ENCODE data around the gene TUT4. TPM values are rescaled to one million over a fixed set of nuclear protein-coding genes. Genes with fewer than 3 reads are reported as not detected.

Gene TUT4
- total RNA-seq, 6 donors from 2014 or later, result 31.0 to 85.7 (median 55.4) TPM

DNA sequence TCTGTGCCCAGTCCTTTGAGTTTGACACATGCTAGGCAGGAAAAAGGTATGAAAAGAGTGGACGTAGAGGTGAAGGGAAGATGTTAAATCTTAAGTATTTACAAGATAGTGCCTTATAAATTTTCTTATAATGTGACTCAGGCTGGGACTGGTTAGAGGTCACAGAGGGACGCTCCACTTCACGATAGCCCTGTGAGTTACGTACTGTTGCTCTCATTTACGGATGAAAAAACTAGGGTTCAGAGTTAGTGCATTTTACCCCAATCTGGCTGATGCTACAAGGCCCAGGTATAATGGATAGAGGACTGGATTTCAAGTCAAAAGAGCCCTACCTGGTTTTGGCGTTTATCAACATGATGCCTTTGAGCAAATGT is 1.4 kb upstream of the TUT4 start:
- no peak for TF ChIP-seq POLR2AphosphoS5 (IDR thresholded peaks at IDR 0.05)
- no peak for TF ChIP-seq CTCF (IDR thresholded peaks at IDR 0.05)
- TF ChIP-seq POLR2A (IDR thresholded peaks at IDR 0.05), result no peak
- TF ChIP-seq EP300 (IDR thresholded peaks at IDR 0.05), result no peak
- DNase-seq (no peak), ATAC-seq (ENCODE audit: low FRiP score in 2 of 2) (no peak)
- 76 to 80% methylated on average over 6 of the region's 6 CpGs for WGBS, 2 donors
- Histone ChIP-seq H3K27ac (peak overlapping the region in 1 of 4 donors; percentile 95), H3K27me3 (no peaks in the 10 kb centered on the region), H3K9me3 (no peaks in the 10 kb centered on the region), H3K36me3 (no peaks in the 10 kb centered on the region), H3K4me3 (peak overlapping the region in 2 of 4 donors; percentile 84 to 90), H3K4me1 (peaks cover 12 to 23% (median 17%) of the 10 kb centered on the region in 4 donors)

- peak overlapping the region; percentile 85 to 95 (median 92) for H3K27ac ChIP-seq
- ATAC-seq (ENCODE audit: low FRiP score in 2 of 2) (peak; percentile 92 to 96), DNase-seq (peak; percentile 87 to 97)
- peak overlapping the region; percentile 84 to 97 (median 90) for H3K4me3 ChIP-seq
- peak in 1 of 2 donors; percentile 23 for TF ChIP-seq POLR2AphosphoS5 (IDR thresholded peaks at IDR 0.05)
- no peak for TF ChIP-seq EP300 (IDR thresholded peaks at IDR 0.05)
- TF ChIP-seq CTCF (IDR thresholded peaks at IDR 0.05), result peak in 1 of 6 experiments; percentile 10
- peak in 2 of 4 donors; percentile 58 to 63 for TF ChIP-seq POLR2A (IDR thresholded peaks at IDR 0.05)
- no peaks in the 10 kb centered on the region for H3K36me3 ChIP-seq
- WGBS, 2 donors, result 7 to 19% methylated on average over 8 to 35 of the region's 66 CpGs
- no peaks in the 10 kb centered on the region for H3K27me3 ChIP-seq
- H3K9me3 ChIP-seq, result no peaks in the 10 kb centered on the region
- H3K4me1 ChIP-seq, result peaks cover 12 to 23% (median 17%) of the 10 kb centered on the region in 4 donors
Measured at GRCh38 chr1:52553362-52554266, 722 bp upstream of the TUT4 start.

DNA sequence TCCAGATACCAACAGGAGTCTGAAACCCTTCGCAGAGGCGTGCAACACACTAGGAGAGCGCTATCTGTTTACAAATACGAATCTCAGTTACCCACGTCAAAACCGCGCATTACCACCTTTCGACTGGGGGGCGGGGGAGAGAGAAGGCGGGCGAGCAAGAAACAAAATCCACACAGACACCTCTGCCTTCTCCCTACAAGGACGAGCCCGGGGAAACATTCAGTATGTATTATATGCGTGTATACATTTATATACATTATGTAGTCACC is 722 bp downstream of the TUT4 start:
- Histone ChIP-seq H3K4me1 (peaks cover 12 to 23% (median 17%) of the 10 kb centered on the region in 4 donors), H3K27me3 (no peaks in the 10 kb centered on the region), H3K9me3 (no peaks in the 10 kb centered on the region), H3K27ac (peak overlapping the region; percentile 85 to 95 (median 92)), H3K4me3 (peak overlapping the region; percentile 84 to 97 (median 90)), H3K36me3 (no peaks in the 10 kb centered on the region)
- ATAC-seq (ENCODE audit: low FRiP score in 2 of 2) (peak; percentile 24 to 49), DNase-seq (peak in 1 of 2 donors; percentile 49)
- TF ChIP-seq POLR2A (IDR thresholded peaks at IDR 0.05) (no peak), POLR2AphosphoS5 (IDR thresholded peaks at IDR 0.05) (peak in 1 of 2 donors; percentile 5)
- 0 to 1% methylated on average over 14 of the region's 14 CpGs for WGBS, 2 donors

GRCh38 chr1:52551507-52552235 is 1.2 kb downstream of the TUT4 start:
- DNase-seq, result peak in 1 of 2 donors; percentile 22
- H3K27me3 ChIP-seq, result no peaks in the 10 kb centered on the region
- no peaks in the 10 kb centered on the region for H3K36me3 ChIP-seq
- TF ChIP-seq POLR2AphosphoS5 (IDR thresholded peaks at IDR 0.05) (no peak), POLR2A (IDR thresholded peaks at IDR 0.05) (no peak), EP300 (IDR thresholded peaks at IDR 0.05) (no peak), CTCF (IDR thresholded peaks at IDR 0.05) (no peak)
- peak overlapping the region; percentile 84 to 97 (median 90) for H3K4me3 ChIP-seq
- peak overlapping the region; percentile 85 to 95 (median 92) for H3K27ac ChIP-seq
- peaks cover 12 to 23% (median 17%) of the 10 kb centered on the region in 4 donors for H3K4me1 ChIP-seq
- WGBS, 2 donors, result 5 to 9% methylated on average over 20 of the region's 20 CpGs
- no peaks in the 10 kb centered on the region for H3K9me3 ChIP-seq
- ATAC-seq (ENCODE audit: low FRiP score in 2 of 2), result no peak

DNA sequence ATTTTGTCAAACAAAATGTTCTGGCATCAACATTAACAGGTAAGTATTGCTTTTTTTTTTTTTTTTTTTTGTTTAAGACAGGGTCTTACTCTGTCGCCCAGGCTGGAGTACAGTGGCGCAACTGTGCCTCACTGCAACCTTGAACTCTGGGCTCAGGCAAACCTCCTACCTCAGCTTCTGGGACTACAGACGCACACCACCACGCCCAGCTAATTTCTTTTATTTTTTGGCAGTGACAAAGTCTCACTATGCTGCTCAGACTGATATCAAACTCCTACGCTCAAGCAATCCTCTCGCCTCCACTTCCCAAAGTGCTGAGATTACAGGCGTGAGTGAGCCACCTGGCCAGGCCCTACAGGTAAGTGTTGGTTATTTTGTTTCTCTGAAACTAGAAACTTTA is 2.4 kb downstream of the TUT4 start:
- no peak for TF ChIP-seq CTCF (IDR thresholded peaks at IDR 0.05)
- TF ChIP-seq EP300 (IDR thresholded peaks at IDR 0.05), result no peak
- TF ChIP-seq POLR2AphosphoS5 (IDR thresholded peaks at IDR 0.05), result no peak
- no peak for TF ChIP-seq POLR2A (IDR thresholded peaks at IDR 0.05)
- Histone ChIP-seq H3K4me3 (no peak overlapping the region), H3K27me3 (no peaks in the 10 kb centered on the region), H3K4me1 (peaks cover 12 to 23% (median 17%) of the 10 kb centered on the region in 4 donors), H3K9me3 (no peaks in the 10 kb centered on the region), H3K36me3 (no peaks in the 10 kb centered on the region), H3K27ac (no peak overlapping the region)
- DNase-seq (no peak), ATAC-seq (ENCODE audit: low FRiP score in 2 of 2) (no peak)
- WGBS, 2 donors, result 91 to 92% methylated on average over 7 of the region's 7 CpGs
